Brain microvascular endothelial cell (primary cell): ENCODE data around the gene ACOXL.
"Not testable (repeated sequence)": the region's sequence is repeated elsewhere in the genome, so short reads cannot be mapped to it uniquely, and the experiment has no call there.

Experiments
- DNase-seq: peaks from one replicate; pipeline ENCODE4 v3.0.0-alpha.2; 2020
- H3K27ac ChIP-seq: fragments of 250-450 bp; sonication (Bioruptor Pico); 2 replicates; pipeline ENCODE4 v1.5.1; 2020; ENCODE audit warnings: mild to moderate bottlenecking, moderate library complexity
- H3K27me3 ChIP-seq: fragments of 250-450 bp; sonication (Bioruptor Pico); replicated peaks from 2 replicates; pipeline ENCODE4 v1.5.1; 2020; ENCODE audit warnings: mild to moderate bottlenecking
- H3K36me3 ChIP-seq: fragments of 250-450 bp; sonication (Bioruptor Pico); replicated peaks from 2 replicates; pipeline ENCODE4 v1.5.1; 2020; ENCODE audit warnings: mild to moderate bottlenecking
- H3K4me3 ChIP-seq: 2 replicates; pipeline ENCODE4 v1.5.1; 2011; ENCODE audit warnings: low read depth, mild to moderate bottlenecking, control low read depth, low read length, moderate library complexity
- CTCF ChIP-seq: IDR thresholded peaks from 2 replicates; pipeline ENCODE4 v1.5.1; 2011; ENCODE audit warnings: low read depth, mild to moderate bottlenecking, moderate library complexity, low read length, control low read depth, inconsistent platforms; ENCODE audit errors: missing control alignments
- in situ Hi-C: cut with HindIII; loops from 2 replicates; pipeline ENCODE4 v1.10.0; 2017; ENCODE audit warnings: low sequenced_read_pairs, low pct_ligation_motif_present

The ACOXL gene

GRCh38 chr2:110853948-110854347, 121.6 kb downstream of the ACOXL start:
- in situ Hi-C loops = no loop called here
- DNase-seq = no peak

GRCh38 chr2:110854355-110855081, 122.1 kb downstream of the ACOXL start:
- Histone ChIP-seq H3K36me3 (no peaks in the 10 kb centered on the region), H3K27me3 (peaks cover 10% of the 10 kb centered on the region), H3K27ac (no peak overlapping the region), H3K4me3 (no peak overlapping the region)
- in situ Hi-C loops = no loop called here
- TF ChIP-seq CTCF = peak; percentile 59
- no peak for DNase-seq

More at GRCh38 chr2:110853948-110854347, 121.6 kb downstream of the ACOXL start:
- peaks cover 6% of the 10 kb centered on the region for H3K27me3 ChIP-seq
- no peaks in the 10 kb centered on the region for H3K36me3 ChIP-seq
- H3K27ac ChIP-seq = no peak overlapping the region
- TF ChIP-seq CTCF = no peak
- H3K4me3 ChIP-seq = no peak overlapping the region

GRCh38 chr2:110855841-110856240, 123.5 kb downstream of the ACOXL start:
- in situ Hi-C loops = not testable (repeated sequence)
- H3K27me3 ChIP-seq = peaks cover 12% of the 10 kb centered on the region

GRCh38 chr2:110858135-110858725, 125.9 kb downstream of the ACOXL start:
- Histone ChIP-seq H3K27me3 (peaks cover 13% of the 10 kb centered on the region), H3K4me3 (no peak overlapping the region), H3K36me3 (no peaks in the 10 kb centered on the region), H3K27ac (no peak overlapping the region)
- DNase-seq = no peak
- in situ Hi-C loops = no loop called here
- TF ChIP-seq CTCF = no peak

More at GRCh38 chr2:110855841-110856240, 123.5 kb downstream of the ACOXL start:
- H3K36me3 ChIP-seq, H3K4me3 ChIP-seq, H3K27ac ChIP-seq, DNase-seq: not testable (repeated sequence)

- Histone ChIP-seq H3K36me3 (no peaks in the 10 kb centered on the region), H3K27ac (no peak overlapping the region), H3K27me3 (peaks cover 13% of the 10 kb centered on the region), H3K4me3 (no peak overlapping the region)
- in situ Hi-C loops = no loop called here
- no peak for DNase-seq
- no peak for TF ChIP-seq CTCF
Measured at GRCh38 chr2:110858993-110859701, 126.8 kb downstream of the ACOXL start.

- in situ Hi-C loops = no loop called here
- no peak for TF ChIP-seq CTCF
- no peaks in the 10 kb centered on the region for H3K36me3 ChIP-seq
- H3K4me3 ChIP-seq = no peak overlapping the region
- no peak for DNase-seq
- peaks cover 13% of the 10 kb centered on the region for H3K27me3 ChIP-seq
- H3K27ac ChIP-seq = no peak overlapping the region
Measured at GRCh38 chr2:110860630-110861029, 128.3 kb downstream of the ACOXL start.
